WTC11 (cell line): Measurements from ENCODE around the gene YTHDC2. TPM values are rescaled to one million over a fixed set of nuclear protein-coding genes. Genes with fewer than 3 reads are reported as not detected.

ENCODE experiments used
- ATAC-seq: fragments of 200-7000 bp; cut with Tn5 transposase; 2 replicates; pipeline ENCODE4 v1.10.0; 2021; ENCODE audit warnings: mild to moderate bottlenecking, moderate library complexity
- CTCF ChIA-PET: fragments of 300-600 bp; sonication (Branson Sonifier 250); formaldehyde crosslinking; loops from one replicate; lab custom pipeline; 2021; ENCODE audit warnings: antibody characterized with exemption; lab: Charles Lee
- POLR2A ChIA-PET: fragments of 350-600 bp; sonication (Branson Sonifier 250); formaldehyde crosslinking; loops from one replicate; lab custom pipeline; 2021; ENCODE audit warnings: antibody characterized with exemption; lab: Charles Lee
- DNase-seq: peaks from one replicate; pipeline ENCODE4 v3.0.0; 2021; ENCODE audit warnings: low spot score
- H3K27ac Mint-ChIP-seq: 2 replicates; pipeline ENCODE4 v1.8.0; 2021; ENCODE audit warnings: mixed read lengths
- H3K27me3 Mint-ChIP-seq: 2 replicates; pipeline ENCODE4 v1.8.0; 2021; ENCODE audit warnings: low read depth, mild to moderate bottlenecking, moderate library complexity, mixed read lengths
- H3K36me3 Mint-ChIP-seq: 2 replicates; pipeline ENCODE4 v1.8.0; 2021; ENCODE audit warnings: mixed read lengths
- H3K4me1 Mint-ChIP-seq: 2 replicates; pipeline ENCODE4 v1.8.0; 2022; ENCODE audit warnings: mixed read lengths
- H3K4me3 Mint-ChIP-seq: 2 replicates; pipeline ENCODE4 v1.8.0; 2021; ENCODE audit warnings: mild to moderate bottlenecking, moderate library complexity, mixed read lengths
- H3K9me3 Mint-ChIP-seq: 2 replicates; pipeline ENCODE4 v1.8.0; 2021; ENCODE audit warnings: mixed read lengths
- FOXK1 ChIP-seq: sonication (generic); formaldehyde crosslinking; IDR thresholded peaks from 2 replicates; pipeline ENCODE4 v1.8.0; 2022; ENCODE audit warnings: mild to moderate bottlenecking, moderate library complexity, missing genetic modification reagents
- NFE2L1 ChIP-seq: sonication (generic); formaldehyde crosslinking; IDR thresholded peaks from 2 replicates; pipeline ENCODE4 v1.8.1; 2023; ENCODE audit warnings: missing genetic modification reagents
- NFYB ChIP-seq: sonication (generic); formaldehyde crosslinking; conservative IDR thresholded peaks from 2 replicates; pipeline ENCODE4 v1.8.0; 2022; ENCODE audit warnings: low read depth, missing genetic modification reagents
- TEAD1 ChIP-seq: sonication (generic); formaldehyde crosslinking; IDR thresholded peaks from 2 replicates; pipeline ENCODE4 v1.8.0; 2022; ENCODE audit warnings: mild to moderate bottlenecking, missing genetic modification reagents
- ZNF423 ChIP-seq: fragments of 250-450 bp; sonication (Bioruptor Pico); IDR thresholded peaks from 2 replicates; pipeline ENCODE4 v2.1.2; 2022; ENCODE audit warnings: mild to moderate bottlenecking, moderate library complexity
- total RNA-seq: library from RNA; stranded (reverse); gene quantifications from 3 replicates; pipeline ENCODE4 v1.2.3, GENCODE V29; 2021
- TF ChIP-seq, protein P1 (sequence below): fragments of 250-450 bp; sonication (Bioruptor Pico); IDR thresholded peaks from 2 replicates; pipeline ENCODE4 v1.8.0; 2021; ENCODE audit warnings: mild to moderate bottlenecking
- TF ChIP-seq, protein P2 (sequence below): sonication (generic); formaldehyde crosslinking; IDR thresholded peaks from 2 replicates; pipeline ENCODE4 v1.8.1; 2022; ENCODE audit warnings: low read depth, missing genetic modification reagents, borderline replicate concordance
- TF ChIP-seq, protein P3 (sequence below): sonication (generic); formaldehyde crosslinking; IDR thresholded peaks from 2 replicates; pipeline ENCODE4 v1.8.1; 2023; ENCODE audit warnings: mild to moderate bottlenecking, missing genetic modification reagents, moderate library complexity
- TF ChIP-seq, protein P4 (sequence below): sonication (generic); formaldehyde crosslinking; IDR thresholded peaks from 2 replicates; pipeline ENCODE4 v1.8.1; 2022; ENCODE audit warnings: missing genetic modification reagents, borderline replicate concordance
- TF ChIP-seq, protein P5 (sequence below): sonication (generic); formaldehyde crosslinking; IDR thresholded peaks from 2 replicates; pipeline ENCODE4 v1.8.0; 2023; ENCODE audit warnings: mild to moderate bottlenecking, missing genetic modification reagents
- TF ChIP-seq, protein P6 (sequence below): sonication (generic); formaldehyde crosslinking; IDR thresholded peaks from 2 replicates; pipeline ENCODE4 v1.8.1; 2022; ENCODE audit warnings: mild to moderate bottlenecking, missing genetic modification reagents, moderate library complexity, borderline replicate concordance
- TF ChIP-seq, protein P7 (sequence below): sonication (generic); formaldehyde crosslinking; IDR thresholded peaks from 2 replicates; pipeline ENCODE4 v1.8.0; 2022; ENCODE audit warnings: mild to moderate bottlenecking, missing genetic modification reagents
- TF ChIP-seq, protein P8 (sequence below): sonication (generic); formaldehyde crosslinking; IDR thresholded peaks from 2 replicates; pipeline ENCODE4 v1.8.0; 2023; ENCODE audit warnings: missing genetic modification reagents, mild to moderate bottlenecking, borderline replicate concordance
- TF ChIP-seq, protein P9 (sequence below): sonication (generic); formaldehyde crosslinking; IDR thresholded peaks from 2 replicates; pipeline ENCODE4 v1.8.0; 2022; ENCODE audit warnings: mild to moderate bottlenecking, missing genetic modification reagents
- TF ChIP-seq, protein P10 (sequence below): sonication (generic); formaldehyde crosslinking; IDR thresholded peaks from 2 replicates; pipeline ENCODE4 v1.8.1; 2023; ENCODE audit warnings: mild to moderate bottlenecking, moderate library complexity, missing genetic modification reagents

The YTHDC2 gene
- total RNA-seq, 1 experiment from 2014 or later: 21.6 TPM

DNA sequence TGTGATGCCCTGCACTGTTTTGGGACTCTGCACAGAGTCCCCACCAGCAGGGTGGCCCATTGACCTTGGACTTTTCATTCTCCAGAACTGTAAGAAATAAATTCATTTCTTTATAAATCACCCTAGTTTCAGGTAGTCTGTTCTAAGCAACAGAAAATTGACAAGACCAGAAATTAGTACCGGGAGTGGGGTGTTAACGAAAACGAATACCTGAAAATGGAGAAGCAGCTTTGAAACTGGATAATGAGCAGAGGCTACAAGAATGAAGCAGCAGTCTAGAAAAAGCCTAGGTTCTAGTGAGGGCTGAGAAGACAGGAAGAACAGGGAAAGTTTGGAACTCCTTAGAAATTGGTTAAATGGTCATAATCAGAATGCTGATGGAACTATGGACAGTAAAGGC, 23.2 kb upstream of the YTHDC2 start:
- POLR2A ChIA-PET: no interaction called here
- CTCF ChIA-PET: no interaction called here
- peaks cover 16% of the 10 kb centered on the region for H3K4me1 Mint-ChIP-seq
- H3K27ac Mint-ChIP-seq: no peak overlapping the region
- H3K4me3 Mint-ChIP-seq: no peak overlapping the region
- H3K27me3 Mint-ChIP-seq: peaks cover 60% of the 10 kb centered on the region
- TF ChIP-seq TEAD1 (CRISPR knock-in tag) (no peak), FOXK1 (CRISPR knock-in tag) (no peak), NFE2L1 (no peak), NFYB (CRISPR knock-in tag) (no peak)
- TF ChIP-seq, protein P1, sequence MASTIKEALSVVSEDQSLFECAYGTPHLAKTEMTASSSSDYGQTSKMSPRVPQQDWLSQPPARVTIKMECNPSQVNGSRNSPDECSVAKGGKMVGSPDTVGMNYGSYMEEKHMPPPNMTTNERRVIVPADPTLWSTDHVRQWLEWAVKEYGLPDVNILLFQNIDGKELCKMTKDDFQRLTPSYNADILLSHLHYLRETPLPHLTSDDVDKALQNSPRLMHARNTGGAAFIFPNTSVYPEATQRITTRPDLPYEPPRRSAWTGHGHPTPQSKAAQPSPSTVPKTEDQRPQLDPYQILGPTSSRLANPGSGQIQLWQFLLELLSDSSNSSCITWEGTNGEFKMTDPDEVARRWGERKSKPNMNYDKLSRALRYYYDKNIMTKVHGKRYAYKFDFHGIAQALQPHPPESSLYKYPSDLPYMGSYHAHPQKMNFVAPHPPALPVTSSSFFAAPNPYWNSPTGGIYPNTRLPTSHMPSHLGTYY: no peak
- TF ChIP-seq, protein P2, sequence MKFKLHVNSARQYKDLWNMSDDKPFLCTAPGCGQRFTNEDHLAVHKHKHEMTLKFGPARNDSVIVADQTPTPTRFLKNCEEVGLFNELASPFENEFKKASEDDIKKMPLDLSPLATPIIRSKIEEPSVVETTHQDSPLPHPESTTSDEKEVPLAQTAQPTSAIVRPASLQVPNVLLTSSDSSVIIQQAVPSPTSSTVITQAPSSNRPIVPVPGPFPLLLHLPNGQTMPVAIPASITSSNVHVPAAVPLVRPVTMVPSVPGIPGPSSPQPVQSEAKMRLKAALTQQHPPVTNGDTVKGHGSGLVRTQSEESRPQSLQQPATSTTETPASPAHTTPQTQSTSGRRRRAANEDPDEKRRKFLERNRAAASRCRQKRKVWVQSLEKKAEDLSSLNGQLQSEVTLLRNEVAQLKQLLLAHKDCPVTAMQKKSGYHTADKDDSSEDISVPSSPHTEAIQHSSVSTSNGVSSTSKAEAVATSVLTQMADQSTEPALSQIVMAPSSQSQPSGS: no peak
- TF ChIP-seq, protein P3, sequence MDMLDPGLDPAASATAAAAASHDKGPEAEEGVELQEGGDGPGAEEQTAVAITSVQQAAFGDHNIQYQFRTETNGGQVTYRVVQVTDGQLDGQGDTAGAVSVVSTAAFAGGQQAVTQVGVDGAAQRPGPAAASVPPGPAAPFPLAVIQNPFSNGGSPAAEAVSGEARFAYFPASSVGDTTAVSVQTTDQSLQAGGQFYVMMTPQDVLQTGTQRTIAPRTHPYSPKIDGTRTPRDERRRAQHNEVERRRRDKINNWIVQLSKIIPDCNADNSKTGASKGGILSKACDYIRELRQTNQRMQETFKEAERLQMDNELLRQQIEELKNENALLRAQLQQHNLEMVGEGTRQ: no peak
- TF ChIP-seq, protein P4, sequence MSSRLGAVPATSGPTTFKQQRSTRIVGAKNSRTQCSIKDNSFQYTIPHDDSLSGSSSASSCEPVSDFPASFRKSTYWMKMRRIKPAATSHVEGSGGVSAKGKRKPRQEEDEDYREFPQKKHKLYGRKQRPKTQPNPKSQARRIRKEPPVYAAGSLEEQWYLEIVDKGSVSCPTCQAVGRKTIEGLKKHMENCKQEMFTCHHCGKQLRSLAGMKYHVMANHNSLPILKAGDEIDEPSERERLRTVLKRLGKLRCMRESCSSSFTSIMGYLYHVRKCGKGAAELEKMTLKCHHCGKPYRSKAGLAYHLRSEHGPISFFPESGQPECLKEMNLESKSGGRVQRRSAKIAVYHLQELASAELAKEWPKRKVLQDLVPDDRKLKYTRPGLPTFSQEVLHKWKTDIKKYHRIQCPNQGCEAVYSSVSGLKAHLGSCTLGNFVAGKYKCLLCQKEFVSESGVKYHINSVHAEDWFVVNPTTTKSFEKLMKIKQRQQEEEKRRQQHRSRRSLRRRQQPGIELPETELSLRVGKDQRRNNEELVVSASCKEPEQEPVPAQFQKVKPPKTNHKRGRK (CRISPR knock-in tag): no peak
- TF ChIP-seq, protein P5, sequence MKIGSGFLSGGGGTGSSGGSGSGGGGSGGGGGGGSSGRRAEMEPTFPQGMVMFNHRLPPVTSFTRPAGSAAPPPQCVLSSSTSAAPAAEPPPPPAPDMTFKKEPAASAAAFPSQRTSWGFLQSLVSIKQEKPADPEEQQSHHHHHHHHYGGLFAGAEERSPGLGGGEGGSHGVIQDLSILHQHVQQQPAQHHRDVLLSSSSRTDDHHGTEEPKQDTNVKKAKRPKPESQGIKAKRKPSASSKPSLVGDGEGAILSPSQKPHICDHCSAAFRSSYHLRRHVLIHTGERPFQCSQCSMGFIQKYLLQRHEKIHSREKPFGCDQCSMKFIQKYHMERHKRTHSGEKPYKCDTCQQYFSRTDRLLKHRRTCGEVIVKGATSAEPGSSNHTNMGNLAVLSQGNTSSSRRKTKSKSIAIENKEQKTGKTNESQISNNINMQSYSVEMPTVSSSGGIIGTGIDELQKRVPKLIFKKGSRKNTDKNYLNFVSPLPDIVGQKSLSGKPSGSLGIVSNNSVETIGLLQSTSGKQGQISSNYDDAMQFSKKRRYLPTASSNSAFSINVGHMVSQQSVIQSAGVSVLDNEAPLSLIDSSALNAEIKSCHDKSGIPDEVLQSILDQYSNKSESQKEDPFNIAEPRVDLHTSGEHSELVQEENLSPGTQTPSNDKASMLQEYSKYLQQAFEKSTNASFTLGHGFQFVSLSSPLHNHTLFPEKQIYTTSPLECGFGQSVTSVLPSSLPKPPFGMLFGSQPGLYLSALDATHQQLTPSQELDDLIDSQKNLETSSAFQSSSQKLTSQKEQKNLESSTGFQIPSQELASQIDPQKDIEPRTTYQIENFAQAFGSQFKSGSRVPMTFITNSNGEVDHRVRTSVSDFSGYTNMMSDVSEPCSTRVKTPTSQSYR (CRISPR knock-in tag): no peak
- TF ChIP-seq, protein P6, sequence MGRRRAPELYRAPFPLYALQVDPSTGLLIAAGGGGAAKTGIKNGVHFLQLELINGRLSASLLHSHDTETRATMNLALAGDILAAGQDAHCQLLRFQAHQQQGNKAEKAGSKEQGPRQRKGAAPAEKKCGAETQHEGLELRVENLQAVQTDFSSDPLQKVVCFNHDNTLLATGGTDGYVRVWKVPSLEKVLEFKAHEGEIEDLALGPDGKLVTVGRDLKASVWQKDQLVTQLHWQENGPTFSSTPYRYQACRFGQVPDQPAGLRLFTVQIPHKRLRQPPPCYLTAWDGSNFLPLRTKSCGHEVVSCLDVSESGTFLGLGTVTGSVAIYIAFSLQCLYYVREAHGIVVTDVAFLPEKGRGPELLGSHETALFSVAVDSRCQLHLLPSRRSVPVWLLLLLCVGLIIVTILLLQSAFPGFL (CRISPR knock-in tag): no peak
- TF ChIP-seq, all 79 proteins: peak for 0
- no peak for DNase-seq
- H3K36me3 Mint-ChIP-seq: peaks cover 28% of the 10 kb centered on the region
- peaks cover 30% of the 10 kb centered on the region for H3K9me3 Mint-ChIP-seq
- no peak for ATAC-seq

DNA sequence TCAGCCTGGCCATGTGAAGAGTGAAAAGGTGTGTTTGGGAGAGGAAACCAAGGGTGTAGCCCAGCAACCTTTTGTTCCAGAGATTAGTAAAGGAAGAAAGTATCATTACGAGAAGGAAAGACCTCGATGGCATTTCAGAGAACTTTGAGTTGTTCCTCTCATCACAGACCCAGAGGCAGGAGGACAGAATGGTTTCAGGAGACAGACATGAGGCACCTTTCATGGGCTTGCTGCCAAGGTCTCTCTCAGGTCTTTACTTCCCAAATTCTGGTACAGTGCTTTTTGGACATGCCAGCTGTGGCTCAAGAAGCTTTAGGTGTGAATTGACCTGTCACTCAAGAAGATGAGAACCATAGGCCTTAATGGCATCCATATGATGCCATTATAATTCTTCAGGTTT, 22.5 kb upstream of the YTHDC2 start:
- POLR2A ChIA-PET: no interaction called here
- TF ChIP-seq, protein P7, sequence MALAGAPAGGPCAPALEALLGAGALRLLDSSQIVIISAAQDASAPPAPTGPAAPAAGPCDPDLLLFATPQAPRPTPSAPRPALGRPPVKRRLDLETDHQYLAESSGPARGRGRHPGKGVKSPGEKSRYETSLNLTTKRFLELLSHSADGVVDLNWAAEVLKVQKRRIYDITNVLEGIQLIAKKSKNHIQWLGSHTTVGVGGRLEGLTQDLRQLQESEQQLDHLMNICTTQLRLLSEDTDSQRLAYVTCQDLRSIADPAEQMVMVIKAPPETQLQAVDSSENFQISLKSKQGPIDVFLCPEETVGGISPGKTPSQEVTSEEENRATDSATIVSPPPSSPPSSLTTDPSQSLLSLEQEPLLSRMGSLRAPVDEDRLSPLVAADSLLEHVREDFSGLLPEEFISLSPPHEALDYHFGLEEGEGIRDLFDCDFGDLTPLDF: no peak
- no peak for TF ChIP-seq ZNF423 (CRISPR knock-in tag)
- TF ChIP-seq FOXK1 (CRISPR knock-in tag): no peak
- TF ChIP-seq, protein P8, sequence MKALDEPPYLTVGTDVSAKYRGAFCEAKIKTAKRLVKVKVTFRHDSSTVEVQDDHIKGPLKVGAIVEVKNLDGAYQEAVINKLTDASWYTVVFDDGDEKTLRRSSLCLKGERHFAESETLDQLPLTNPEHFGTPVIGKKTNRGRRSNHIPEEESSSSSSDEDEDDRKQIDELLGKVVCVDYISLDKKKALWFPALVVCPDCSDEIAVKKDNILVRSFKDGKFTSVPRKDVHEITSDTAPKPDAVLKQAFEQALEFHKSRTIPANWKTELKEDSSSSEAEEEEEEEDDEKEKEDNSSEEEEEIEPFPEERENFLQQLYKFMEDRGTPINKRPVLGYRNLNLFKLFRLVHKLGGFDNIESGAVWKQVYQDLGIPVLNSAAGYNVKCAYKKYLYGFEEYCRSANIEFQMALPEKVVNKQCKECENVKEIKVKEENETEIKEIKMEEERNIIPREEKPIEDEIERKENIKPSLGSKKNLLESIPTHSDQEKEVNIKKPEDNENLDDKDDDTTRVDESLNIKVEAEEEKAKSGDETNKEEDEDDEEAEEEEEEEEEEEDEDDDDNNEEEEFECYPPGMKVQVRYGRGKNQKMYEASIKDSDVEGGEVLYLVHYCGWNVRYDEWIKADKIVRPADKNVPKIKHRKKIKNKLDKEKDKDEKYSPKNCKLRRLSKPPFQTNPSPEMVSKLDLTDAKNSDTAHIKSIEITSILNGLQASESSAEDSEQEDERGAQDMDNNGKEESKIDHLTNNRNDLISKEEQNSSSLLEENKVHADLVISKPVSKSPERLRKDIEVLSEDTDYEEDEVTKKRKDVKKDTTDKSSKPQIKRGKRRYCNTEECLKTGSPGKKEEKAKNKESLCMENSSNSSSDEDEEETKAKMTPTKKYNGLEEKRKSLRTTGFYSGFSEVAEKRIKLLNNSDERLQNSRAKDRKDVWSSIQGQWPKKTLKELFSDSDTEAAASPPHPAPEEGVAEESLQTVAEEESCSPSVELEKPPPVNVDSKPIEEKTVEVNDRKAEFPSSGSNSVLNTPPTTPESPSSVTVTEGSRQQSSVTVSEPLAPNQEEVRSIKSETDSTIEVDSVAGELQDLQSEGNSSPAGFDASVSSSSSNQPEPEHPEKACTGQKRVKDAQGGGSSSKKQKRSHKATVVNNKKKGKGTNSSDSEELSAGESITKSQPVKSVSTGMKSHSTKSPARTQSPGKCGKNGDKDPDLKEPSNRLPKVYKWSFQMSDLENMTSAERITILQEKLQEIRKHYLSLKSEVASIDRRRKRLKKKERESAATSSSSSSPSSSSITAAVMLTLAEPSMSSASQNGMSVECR (CRISPR knock-in tag): no peak
- TF ChIP-seq, protein P9, sequence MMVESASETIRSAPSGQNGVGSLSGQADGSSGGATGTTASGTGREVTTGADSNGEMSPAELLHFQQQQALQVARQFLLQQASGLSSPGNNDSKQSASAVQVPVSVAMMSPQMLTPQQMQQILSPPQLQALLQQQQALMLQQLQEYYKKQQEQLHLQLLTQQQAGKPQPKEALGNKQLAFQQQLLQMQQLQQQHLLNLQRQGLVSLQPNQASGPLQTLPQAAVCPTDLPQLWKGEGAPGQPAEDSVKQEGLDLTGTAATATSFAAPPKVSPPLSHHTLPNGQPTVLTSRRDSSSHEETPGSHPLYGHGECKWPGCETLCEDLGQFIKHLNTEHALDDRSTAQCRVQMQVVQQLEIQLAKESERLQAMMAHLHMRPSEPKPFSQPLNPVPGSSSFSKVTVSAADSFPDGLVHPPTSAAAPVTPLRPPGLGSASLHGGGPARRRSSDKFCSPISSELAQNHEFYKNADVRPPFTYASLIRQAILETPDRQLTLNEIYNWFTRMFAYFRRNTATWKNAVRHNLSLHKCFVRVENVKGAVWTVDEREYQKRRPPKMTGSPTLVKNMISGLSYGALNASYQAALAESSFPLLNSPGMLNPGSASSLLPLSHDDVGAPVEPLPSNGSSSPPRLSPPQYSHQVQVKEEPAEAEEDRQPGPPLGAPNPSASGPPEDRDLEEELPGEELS (CRISPR knock-in tag): no peak
- no peak for TF ChIP-seq NFYB (CRISPR knock-in tag)
- TF ChIP-seq, protein P10, sequence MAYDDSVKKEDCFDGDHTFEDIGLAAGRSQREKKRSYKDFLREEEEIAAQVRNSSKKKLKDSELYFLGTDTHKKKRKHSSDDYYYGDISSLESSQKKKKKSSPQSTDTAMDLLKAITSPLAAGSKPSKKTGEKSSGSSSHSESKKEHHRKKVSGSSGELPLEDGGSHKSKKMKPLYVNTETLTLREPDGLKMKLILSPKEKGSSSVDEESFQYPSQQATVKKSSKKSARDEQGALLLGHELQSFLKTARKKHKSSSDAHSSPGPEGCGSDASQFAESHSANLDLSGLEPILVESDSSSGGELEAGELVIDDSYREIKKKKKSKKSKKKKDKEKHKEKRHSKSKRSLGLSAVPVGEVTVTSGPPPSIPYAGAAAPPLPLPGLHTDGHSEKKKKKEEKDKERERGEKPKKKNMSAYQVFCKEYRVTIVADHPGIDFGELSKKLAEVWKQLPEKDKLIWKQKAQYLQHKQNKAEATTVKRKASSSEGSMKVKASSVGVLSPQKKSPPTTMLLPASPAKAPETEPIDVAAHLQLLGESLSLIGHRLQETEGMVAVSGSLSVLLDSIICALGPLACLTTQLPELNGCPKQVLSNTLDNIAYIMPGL (CRISPR knock-in tag): no peak

More for the DNA sequence above, 22.5 kb upstream of the YTHDC2 start:
- DNase-seq (no peak), ATAC-seq (no peak)
- Mint-ChIP-seq H3K27ac (no peak overlapping the region), H3K27me3 (peaks cover 57% of the 10 kb centered on the region), H3K9me3 (peaks cover 30% of the 10 kb centered on the region), H3K36me3 (peaks cover 28% of the 10 kb centered on the region), H3K4me1 (peaks cover 14% of the 10 kb centered on the region), H3K4me3 (no peak overlapping the region)
- CTCF ChIA-PET: no interaction called here
